Thymus (tissue), 11 donors: ENCODE data around the gene KDM5B. TPM values are rescaled to one million over a fixed set of nuclear protein-coding genes. Genes with fewer than 3 reads are reported as not detected.

Experiments
- DNase-seq, 9 donors: peaks; one replicate each; pipeline ENCODE4 v3.0.0-alpha.2; 2013; ENCODE audit warnings: low spot score in 9 of 9, low read depth in 6 of 9, missing footprints in 1 of 9
- H3K27ac ChIP-seq, 2 donors: one replicate each; pipeline ENCODE4 v1.5.1; 2013; ENCODE audit warnings: control low read depth in 1 of 2, low read depth in 1 of 2, low read length in 1 of 2, mild to moderate bottlenecking in 1 of 2, moderate library complexity in 1 of 2
- H3K27me3 ChIP-seq, 2 donors: one replicate each; pipeline ENCODE4 v1.5.1; 2013; ENCODE audit warnings: low read length in 1 of 2; ENCODE audit not compliant: control insufficient read depth in 2 of 2, insufficient read depth in 1 of 2
- H3K36me3 ChIP-seq, 2 donors: one replicate each; pipeline ENCODE4 v1.5.1; 2013; ENCODE audit warnings: low read length in 1 of 2, mild to moderate bottlenecking in 1 of 2, moderate library complexity in 1 of 2; ENCODE audit not compliant: control insufficient read depth in 2 of 2, insufficient read depth in 2 of 2
- H3K4me1 ChIP-seq, 2 donors: one replicate each; pipeline ENCODE4 v1.5.1; 2013; ENCODE audit warnings: low read length in 2 of 2; ENCODE audit not compliant: control insufficient read depth in 2 of 2, insufficient read depth in 2 of 2
- H3K4me3 ChIP-seq, 2 donors: one replicate each; pipeline ENCODE4 v1.5.1; 2013; ENCODE audit warnings: low read length in 2 of 2, control low read depth in 1 of 2, mild to moderate bottlenecking in 1 of 2
- H3K9me3 ChIP-seq, 2 donors: one replicate each; pipeline ENCODE4 v1.5.1; 2013; ENCODE audit warnings: low read length in 1 of 2, mild to moderate bottlenecking in 1 of 2; ENCODE audit not compliant: control insufficient read depth in 2 of 2, insufficient read depth in 1 of 2
- WGBS: extraction: QIAGEN DNeasy Blood & Tissue Kit; methylation state at CpG from one replicate; pipeline ENCODE4 v1.1.7; 2013; 5-methylcytosine and 5-hydroxymethylcytosine counted together
- polyA plus RNA-seq: library from polyadenylated mRNA; stranded (reverse); fragments of 200-250 nt; gene quantifications from one replicate; pipeline ENCODE4 v1.2.3, GENCODE V29; 2013
- total RNA-seq: library from RNA; stranded (reverse); fragments of 120-200 nt; gene quantifications from one replicate; pipeline ENCODE4 v1.2.4, GENCODE V29; 2013
- donor health status: healthy.

Gene KDM5B
- total and polyA plus RNA-seq, 2 donors = 32.0 to 37.6 TPM

DNA sequence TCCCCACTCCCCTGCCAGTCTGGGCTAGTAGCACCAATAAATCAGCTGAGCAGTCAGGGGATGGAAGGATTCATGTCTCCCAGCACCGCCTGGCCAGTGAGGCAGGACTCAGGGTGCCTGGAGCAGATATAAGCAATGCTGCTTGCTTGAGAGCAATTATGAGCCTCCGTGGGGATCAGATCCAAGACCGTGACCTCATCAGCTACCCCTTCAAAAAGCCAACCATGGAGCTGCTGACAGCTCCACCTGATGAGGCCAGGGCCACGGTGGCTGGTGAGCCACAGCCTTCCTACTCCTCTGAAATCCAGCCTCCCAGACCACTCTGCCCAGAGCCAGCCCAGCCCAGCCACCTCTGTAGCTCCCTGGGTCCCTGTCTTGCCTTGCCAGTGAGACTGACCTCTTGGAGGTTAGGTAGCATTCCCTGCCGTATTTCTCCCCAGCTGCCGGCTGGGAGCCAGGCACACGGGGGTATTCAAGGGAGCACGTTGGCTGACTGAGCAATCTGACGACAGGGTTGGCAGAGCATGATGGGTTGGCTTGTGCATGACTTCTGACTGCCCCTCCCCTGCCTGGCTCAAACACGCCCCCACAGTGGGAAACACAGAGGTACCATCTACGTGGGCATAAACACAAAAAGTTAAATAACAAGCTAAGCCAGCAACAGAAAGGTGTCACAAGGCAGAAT is 126.3 kb downstream of the KDM5B start:
- H3K27ac ChIP-seq = no peak overlapping the region
- H3K27me3 ChIP-seq = peaks cover 0 to 17% of the 10 kb centered on the region in 2 donors
- DNase-seq = no peak
- no peaks in the 10 kb centered on the region for H3K36me3 ChIP-seq
- WGBS = 80% methylated on average over 11 of the region's 11 CpGs
- H3K4me1 ChIP-seq = no peaks in the 10 kb centered on the region
- no peaks in the 10 kb centered on the region for H3K9me3 ChIP-seq
- no peak overlapping the region for H3K4me3 ChIP-seq

DNA sequence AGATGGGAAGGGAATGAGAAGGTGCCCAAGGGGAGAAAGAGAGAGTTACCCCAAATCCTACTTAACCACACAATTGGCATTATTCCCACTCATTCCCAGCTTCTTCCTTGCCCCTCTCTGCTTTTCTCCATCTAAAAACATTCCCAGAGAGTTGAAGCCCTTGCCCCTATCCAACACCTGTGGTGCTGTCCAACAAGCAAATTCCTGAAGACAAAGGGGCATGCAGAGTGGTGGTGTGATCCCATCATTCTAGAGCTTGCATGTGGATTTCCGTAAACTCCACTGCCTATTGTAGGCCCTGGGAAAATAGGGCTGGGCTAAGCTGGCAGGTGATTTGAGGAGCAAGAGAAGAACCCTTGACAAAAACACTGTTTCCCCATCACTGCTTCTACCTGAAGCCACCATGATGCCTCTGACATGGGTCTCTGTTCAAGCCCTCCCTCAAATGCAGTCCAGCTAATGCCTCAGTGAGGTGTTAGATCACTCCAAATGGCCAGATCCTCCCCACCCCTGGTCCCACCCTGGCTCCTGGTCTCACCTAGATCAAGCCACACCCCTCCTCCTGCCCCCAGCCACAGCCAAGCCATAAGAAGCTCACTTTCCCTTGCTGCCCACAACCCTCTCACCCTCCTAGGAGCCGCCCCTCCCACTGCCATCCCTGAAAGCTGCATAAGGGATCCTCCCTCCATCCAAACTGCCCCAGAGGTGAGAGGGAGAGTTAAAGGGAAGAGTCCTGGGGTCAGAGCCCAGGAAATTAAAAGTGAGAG is 127.5 kb downstream of the KDM5B start:
- Histone ChIP-seq H3K4me3 (no peak overlapping the region), H3K4me1 (no peaks in the 10 kb centered on the region), H3K9me3 (no peaks in the 10 kb centered on the region), H3K27ac (no peak overlapping the region), H3K27me3 (peaks cover 0 to 16% of the 10 kb centered on the region in 2 donors), H3K36me3 (no peaks in the 10 kb centered on the region)
- WGBS = 85% methylated on average over 2 of the region's 2 CpGs
- no peak for DNase-seq

DNA sequence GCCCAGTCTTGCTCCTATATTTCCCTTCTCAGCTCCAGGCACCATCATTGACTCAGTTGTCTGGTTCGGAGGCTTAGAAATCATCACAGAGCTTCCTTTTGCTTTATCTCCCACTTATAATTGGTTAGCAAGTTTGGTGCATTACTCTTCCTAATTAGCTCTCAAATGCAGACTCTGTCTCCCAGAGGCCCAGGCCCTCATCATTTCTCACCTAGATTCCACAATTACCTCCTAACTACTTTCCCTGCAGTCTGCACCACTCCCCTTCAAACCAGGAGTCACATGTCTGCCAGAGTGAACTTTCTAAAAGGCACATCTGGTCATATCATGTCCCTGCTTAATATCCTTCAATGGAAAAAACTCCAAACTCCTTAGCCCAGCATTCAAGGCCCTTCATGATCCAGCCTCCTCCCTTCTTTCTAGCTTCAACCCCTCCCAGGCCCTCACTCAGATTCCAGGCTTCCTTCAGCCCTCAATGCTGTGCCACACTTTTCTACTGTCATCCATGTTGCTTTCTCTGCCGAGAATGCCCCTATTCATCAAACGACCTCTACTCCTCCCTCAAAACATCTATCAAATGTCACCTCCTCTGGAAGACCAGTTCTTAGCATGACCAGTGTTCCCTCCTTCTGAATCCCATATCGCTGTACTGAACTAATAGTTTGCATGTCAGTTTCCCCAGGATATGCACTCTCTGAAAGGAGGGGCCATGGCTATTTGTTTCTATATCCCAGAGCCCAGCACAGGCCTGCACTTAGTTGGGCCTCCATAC is 128.6 kb downstream of the KDM5B start:
- Histone ChIP-seq H3K4me1 (no peaks in the 10 kb centered on the region), H3K36me3 (no peaks in the 10 kb centered on the region), H3K9me3 (no peaks in the 10 kb centered on the region), H3K27me3 (peaks cover 0 to 15% of the 10 kb centered on the region in 2 donors), H3K27ac (no peak overlapping the region), H3K4me3 (no peak overlapping the region)
- DNase-seq = no peak
- WGBS = 70% methylated on average over 4 of the region's 4 CpGs

DNA sequence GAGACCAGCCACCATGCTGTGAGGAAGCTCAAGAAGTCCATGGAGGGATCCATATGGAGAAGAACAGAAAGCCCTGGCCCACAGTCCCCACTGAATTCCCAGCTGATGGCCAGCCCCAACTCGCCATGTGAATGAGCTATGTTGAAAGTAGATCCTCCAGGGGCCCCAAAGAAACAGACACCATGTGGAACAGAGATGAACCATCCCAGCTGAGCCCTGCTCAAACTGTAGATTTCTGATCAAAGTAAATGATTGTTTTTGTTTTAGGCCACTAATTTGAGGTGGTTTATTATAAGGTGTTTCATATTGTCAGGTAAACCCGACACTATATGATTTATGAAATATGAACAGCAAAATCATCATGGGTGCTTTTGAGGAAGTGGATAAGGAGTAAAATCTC is 130.8 kb downstream of the KDM5B start:
- Histone ChIP-seq H3K27ac (no peak overlapping the region), H3K27me3 (peaks cover 0 to 15% of the 10 kb centered on the region in 2 donors), H3K9me3 (no peaks in the 10 kb centered on the region), H3K4me3 (no peak overlapping the region), H3K36me3 (no peaks in the 10 kb centered on the region), H3K4me1 (no peaks in the 10 kb centered on the region)
- 92% methylated on average over 2 of the region's 2 CpGs for WGBS
- no peak for DNase-seq

Other genes with a start within 250 kb of the KDM5B start
- gene SYT2, start 98.0 kb downstream of the KDM5B start, total RNA-seq = 0.05 TPM
- 0.09 TPM for gene SYT2, start 98.0 kb downstream of the KDM5B start, polyA plus RNA-seq
- gene PCAT6, start 2.5 kb upstream of the KDM5B start, total RNA-seq = 0.19 TPM
- gene PCAT6, start 2.5 kb upstream of the KDM5B start, polyA plus RNA-seq = 1.5 TPM
- 7.7 TPM for gene RABIF, start 80.7 kb upstream of the KDM5B start, total RNA-seq
- 9.4 TPM for gene RABIF, start 80.7 kb upstream of the KDM5B start, polyA plus RNA-seq
- gene KLHL12, start 118.8 kb upstream of the KDM5B start, total RNA-seq = 25.2 TPM
- 20.6 TPM for gene KLHL12, start 118.8 kb upstream of the KDM5B start, polyA plus RNA-seq
- gene ADIPOR1, start 149.9 kb upstream of the KDM5B start, total RNA-seq = 53.0 TPM
- gene ADIPOR1, start 149.9 kb upstream of the KDM5B start, polyA plus RNA-seq = 58.1 TPM
- 44.3 TPM for gene CYB5R1, start 158.8 kb upstream of the KDM5B start, total RNA-seq
- 45.8 TPM for gene CYB5R1, start 158.8 kb upstream of the KDM5B start, polyA plus RNA-seq
- 75.3 TPM for gene TMEM183A, start 199.0 kb upstream of the KDM5B start, total RNA-seq
- gene TMEM183A, start 199.0 kb upstream of the KDM5B start, polyA plus RNA-seq = 50.6 TPM
- 2.1 TPM for gene PPFIA4, start 218.1 kb upstream of the KDM5B start, total RNA-seq
- gene PPFIA4, start 218.1 kb upstream of the KDM5B start, polyA plus RNA-seq = 0.82 TPM